ENCODE results near the gene ECHDC1. TPM values are rescaled to one million over a fixed set of nuclear protein-coding genes. Genes with fewer than 3 reads are reported as not detected.

Gene ECHDC1
- total RNA-seq, 1 donor from 2014 or later, result 66.3 TPM

- no peaks in the 10 kb centered on the region for H3K36me3 ChIP-seq (ENCODE audit: control insufficient read depth, insufficient read depth, low read length)
- TF ChIP-seq CTCF (IDR thresholded peaks at IDR 0.05; ENCODE audit: insufficient read depth, low read length, poor library complexity, severe bottlenecking), result no peak
- H3K27me3 ChIP-seq (ENCODE audit: control insufficient read depth, insufficient read depth, low read length), result no peaks in the 10 kb centered on the region
- no peak overlapping the region for H3K4me3 ChIP-seq (ENCODE audit: low read depth, low read length)
- DNase-seq (ENCODE audit: low read depth), result no peak
Measured at GRCh38 chr6:127263481-127263880, 79.9 kb downstream of the ECHDC1 start.

- Histone ChIP-seq H3K36me3 (ENCODE audit: control insufficient read depth, insufficient read depth, low read length) (no peaks in the 10 kb centered on the region), H3K4me3 (ENCODE audit: low read depth, low read length) (no peak overlapping the region), H3K27me3 (ENCODE audit: control insufficient read depth, insufficient read depth, low read length) (no peaks in the 10 kb centered on the region)
- no peak for TF ChIP-seq CTCF (IDR thresholded peaks at IDR 0.05; ENCODE audit: insufficient read depth, low read length, poor library complexity, severe bottlenecking)
- DNase-seq (ENCODE audit: low read depth), result no peak
Measured at GRCh38 chr6:127262896-127263295, 80.5 kb downstream of the ECHDC1 start.

GRCh38 chr6:127255286-127255685 is 88.1 kb downstream of the ECHDC1 start:
- TF ChIP-seq CTCF (IDR thresholded peaks at IDR 0.05; ENCODE audit: insufficient read depth, low read length, poor library complexity, severe bottlenecking), result no peak
- H3K36me3 ChIP-seq (ENCODE audit: control insufficient read depth, insufficient read depth, low read length), result no peaks in the 10 kb centered on the region
- no peaks in the 10 kb centered on the region for H3K27me3 ChIP-seq (ENCODE audit: control insufficient read depth, insufficient read depth, low read length)
- DNase-seq (ENCODE audit: low read depth), result no peak
- H3K4me3 ChIP-seq (ENCODE audit: low read depth, low read length), result no peak overlapping the region

GRCh38 chr6:127249621-127250020 is 93.8 kb downstream of the ECHDC1 start:
- H3K36me3 ChIP-seq (ENCODE audit: control insufficient read depth, insufficient read depth, low read length), result no peaks in the 10 kb centered on the region
- DNase-seq (ENCODE audit: low read depth), result no peak
- no peak overlapping the region for H3K4me3 ChIP-seq (ENCODE audit: low read depth, low read length)
- TF ChIP-seq CTCF (IDR thresholded peaks at IDR 0.05; ENCODE audit: insufficient read depth, low read length, poor library complexity, severe bottlenecking), result no peak
- H3K27me3 ChIP-seq (ENCODE audit: control insufficient read depth, insufficient read depth, low read length), result no peaks in the 10 kb centered on the region

- Histone ChIP-seq H3K4me3 (ENCODE audit: low read depth, low read length) (no peak overlapping the region), H3K36me3 (ENCODE audit: control insufficient read depth, insufficient read depth, low read length) (no peaks in the 10 kb centered on the region), H3K27me3 (ENCODE audit: control insufficient read depth, insufficient read depth, low read length) (no peaks in the 10 kb centered on the region)
- no peak for TF ChIP-seq CTCF (IDR thresholded peaks at IDR 0.05; ENCODE audit: insufficient read depth, low read length, poor library complexity, severe bottlenecking)
- DNase-seq (ENCODE audit: low read depth), result no peak
Measured at GRCh38 chr6:127247114-127248096, 96.0 kb downstream of the ECHDC1 start.

All from kidney epithelial cell (primary cell).